Measurements from ENCODE around the gene FRMD4B.

FRMD4B gene

GRCh38 chr3:69273896-69274295 is 112.0 kb downstream of the FRMD4B start:
- Histone ChIP-seq H3K27me3 (ENCODE audit: insufficient read depth, low read length) (no peaks in the 10 kb centered on the region), H2AFZ (ENCODE audit: low read length) (no peak overlapping the region), H3K9ac (ENCODE audit: low read length) (no peak overlapping the region), H3K4me3 (ENCODE audit: low read depth, low read length, poor library complexity, severe bottlenecking) (no peak overlapping the region), H3K4me1 (ENCODE audit: insufficient read depth, low read length, severe bottlenecking) (no peaks in the 10 kb centered on the region), H4K20me1 (ENCODE audit: insufficient read depth, low read length) (no peaks in the 10 kb centered on the region), H3K27ac (ENCODE audit: low read depth, low read length, poor library complexity, severe bottlenecking) (no peak overlapping the region), H3K9me2 (ENCODE audit: low read depth, low read length) (no peaks in the 10 kb centered on the region), H3K9me3 (ENCODE audit: low read length) (no peaks in the 10 kb centered on the region), H3F3A (ENCODE audit: insufficient read depth, low read length) (no peaks in the 10 kb centered on the region), H3K79me2 (ENCODE audit: insufficient read depth, low read length) (no peaks in the 10 kb centered on the region), H3K4me2 (ENCODE audit: low read length) (no peak overlapping the region), H3K36me3 (ENCODE audit: insufficient read depth, low read length) (no peaks in the 10 kb centered on the region)
- TF ChIP-seq CTCF (IDR thresholded peaks at IDR 0.05; ENCODE audit: low read length): no peak
- no peak for TF ChIP-seq EZH2 (IDR thresholded peaks at IDR 0.05; ENCODE audit: borderline replicate concordance, low read length)

- no peaks in the 10 kb centered on the region for H3K79me2 ChIP-seq (ENCODE audit: insufficient read depth, low read length)
- H3K36me3 ChIP-seq (ENCODE audit: insufficient read depth, low read length): no peaks in the 10 kb centered on the region
These were observed 113.3 kb downstream of the FRMD4B start for GRCh38 chr3:69272556-69272955.

GRCh38 chr3:69271098-69271497 is 114.8 kb downstream of the FRMD4B start:
- no peak overlapping the region for H3K4me3 ChIP-seq (ENCODE audit: low read depth, low read length, poor library complexity, severe bottlenecking)
- H3K79me2 ChIP-seq (ENCODE audit: insufficient read depth, low read length): no peaks in the 10 kb centered on the region
- H3K9me3 ChIP-seq (ENCODE audit: low read length): no peaks in the 10 kb centered on the region
- no peak overlapping the region for H3K4me2 ChIP-seq (ENCODE audit: low read length)
- no peaks in the 10 kb centered on the region for H4K20me1 ChIP-seq (ENCODE audit: insufficient read depth, low read length)
- no peaks in the 10 kb centered on the region for H3K27me3 ChIP-seq (ENCODE audit: insufficient read depth, low read length)
- no peak for TF ChIP-seq EZH2 (IDR thresholded peaks at IDR 0.05; ENCODE audit: borderline replicate concordance, low read length)
- TF ChIP-seq CTCF (IDR thresholded peaks at IDR 0.05; ENCODE audit: low read length): no peak
- no peak overlapping the region for H3K27ac ChIP-seq (ENCODE audit: low read depth, low read length, poor library complexity, severe bottlenecking)
- H3K36me3 ChIP-seq (ENCODE audit: insufficient read depth, low read length): no peaks in the 10 kb centered on the region
- no peak overlapping the region for H3K9ac ChIP-seq (ENCODE audit: low read length)
- no peaks in the 10 kb centered on the region for H3K4me1 ChIP-seq (ENCODE audit: insufficient read depth, low read length, severe bottlenecking)
- no peak overlapping the region for H2AFZ ChIP-seq (ENCODE audit: low read length)
- H3K9me2 ChIP-seq (ENCODE audit: low read depth, low read length): no peaks in the 10 kb centered on the region
- no peaks in the 10 kb centered on the region for H3F3A ChIP-seq (ENCODE audit: insufficient read depth, low read length)

More at GRCh38 chr3:69272556-69272955, 113.3 kb downstream of the FRMD4B start:
- H3F3A ChIP-seq (ENCODE audit: insufficient read depth, low read length): no peaks in the 10 kb centered on the region
- H3K9ac ChIP-seq (ENCODE audit: low read length): no peak overlapping the region
- no peaks in the 10 kb centered on the region for H4K20me1 ChIP-seq (ENCODE audit: insufficient read depth, low read length)
- no peak overlapping the region for H3K4me3 ChIP-seq (ENCODE audit: low read depth, low read length, poor library complexity, severe bottlenecking)
- H3K9me3 ChIP-seq (ENCODE audit: low read length): no peaks in the 10 kb centered on the region
- no peaks in the 10 kb centered on the region for H3K9me2 ChIP-seq (ENCODE audit: low read depth, low read length)
- H3K27ac ChIP-seq (ENCODE audit: low read depth, low read length, poor library complexity, severe bottlenecking): no peak overlapping the region
- H3K4me2 ChIP-seq (ENCODE audit: low read length): no peak overlapping the region
- no peaks in the 10 kb centered on the region for H3K27me3 ChIP-seq (ENCODE audit: insufficient read depth, low read length)
- TF ChIP-seq CTCF (IDR thresholded peaks at IDR 0.05; ENCODE audit: low read length): no peak
- no peak for TF ChIP-seq EZH2 (IDR thresholded peaks at IDR 0.05; ENCODE audit: borderline replicate concordance, low read length)
- H2AFZ ChIP-seq (ENCODE audit: low read length): no peak overlapping the region
- H3K4me1 ChIP-seq (ENCODE audit: insufficient read depth, low read length, severe bottlenecking): no peaks in the 10 kb centered on the region

All from OCI-LY1 (cell line).